Measurements from ENCODE around the gene CNTN4.

Gene CNTN4

DNA sequence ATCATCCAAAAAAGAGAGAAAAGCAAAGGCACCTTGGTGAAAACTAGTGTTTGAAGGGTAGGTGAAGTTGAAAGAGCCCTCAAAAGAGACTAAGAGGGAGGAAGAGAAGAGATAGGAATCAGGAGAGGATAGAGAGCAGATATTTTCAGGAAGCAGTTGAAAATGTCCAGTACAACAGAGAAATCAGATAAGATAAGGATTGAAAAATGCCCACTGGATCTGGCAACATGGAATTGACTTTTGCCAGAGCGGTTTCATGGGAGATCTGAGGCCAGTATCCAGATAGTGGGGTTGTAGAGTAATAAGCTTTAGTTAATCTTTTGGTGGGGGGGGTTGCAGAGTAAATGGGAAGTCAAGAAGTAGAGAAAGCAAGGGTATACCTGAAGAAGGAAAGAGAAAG lies 674.1 kb downstream of the CNTN4 start:
- H3K9ac ChIP-seq (ENCODE audit: low read depth in 1 of 2, low read length in 2 of 2): no peak overlapping the region
- no peak overlapping the region for H3K27ac ChIP-seq (ENCODE audit: low read depth, low read length)
- no peak overlapping the region for H3K4me3 ChIP-seq (ENCODE audit: low read depth in 1 of 2, low read length in 2 of 2)
- no peaks in the 10 kb centered on the region for H3K27me3 ChIP-seq (ENCODE audit: control insufficient read depth in 1 of 2, insufficient read depth in 2 of 2, low read length in 2 of 2)
- H3K4me1 ChIP-seq (ENCODE audit: control insufficient read depth in 1 of 2, insufficient read depth in 2 of 2, low read length in 2 of 2): no peaks in the 10 kb centered on the region
- peaks cover 2 to 4% of the 10 kb centered on the region in 2 donors for H3K9me3 ChIP-seq (ENCODE audit: control insufficient read depth in 1 of 2, low read length in 2 of 2)
- H3K36me3 ChIP-seq (ENCODE audit: control insufficient read depth in 1 of 2, insufficient read depth in 2 of 2, low read length in 2 of 2): no peaks in the 10 kb centered on the region

DNA sequence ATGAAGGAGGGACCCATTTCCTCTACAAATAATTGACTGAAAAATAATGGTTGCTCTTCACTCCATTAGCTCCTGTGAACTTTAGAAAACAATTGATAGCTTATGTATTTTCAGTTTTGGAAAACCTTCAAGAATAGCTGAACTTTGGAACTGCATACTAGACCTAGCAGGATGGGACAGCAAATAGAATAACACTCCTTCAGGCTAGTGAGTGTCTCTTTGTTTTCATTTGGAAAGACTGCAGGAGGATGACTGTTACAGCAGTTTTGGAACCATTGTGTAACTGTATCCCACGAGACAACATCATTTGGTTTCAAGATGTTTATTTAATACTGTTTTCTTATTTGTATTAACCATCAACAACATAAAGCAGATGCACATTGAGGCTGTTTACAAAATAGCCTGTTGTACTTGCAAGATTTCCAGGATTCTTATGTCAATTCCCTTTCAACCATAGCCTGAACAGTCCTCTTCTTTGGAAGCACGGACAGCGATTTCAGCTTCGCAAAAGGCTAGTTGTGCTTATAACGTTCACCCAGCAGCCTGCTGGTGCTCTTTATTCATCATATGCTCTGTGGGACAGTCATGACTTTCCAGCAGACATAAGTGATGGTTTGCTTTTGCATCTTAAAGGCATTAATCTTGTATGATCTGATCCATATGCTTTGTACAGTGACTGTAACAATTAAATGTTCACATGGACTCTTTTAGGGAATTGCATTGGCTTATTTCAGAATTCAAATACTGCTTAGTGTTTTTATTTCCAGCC lies 676.0 kb downstream of the CNTN4 start:
- Histone ChIP-seq H3K4me1 (ENCODE audit: control insufficient read depth in 1 of 2, insufficient read depth in 2 of 2, low read length in 2 of 2) (no peaks in the 10 kb centered on the region), H3K9ac (ENCODE audit: low read depth in 1 of 2, low read length in 2 of 2) (no peak overlapping the region), H3K4me3 (ENCODE audit: low read depth in 1 of 2, low read length in 2 of 2) (no peak overlapping the region), H3K27ac (ENCODE audit: low read depth, low read length) (no peak overlapping the region), H3K36me3 (ENCODE audit: control insufficient read depth in 1 of 2, insufficient read depth in 2 of 2, low read length in 2 of 2) (no peaks in the 10 kb centered on the region), H3K27me3 (ENCODE audit: control insufficient read depth in 1 of 2, insufficient read depth in 2 of 2, low read length in 2 of 2) (no peaks in the 10 kb centered on the region), H3K9me3 (ENCODE audit: control insufficient read depth in 1 of 2, low read length in 2 of 2) (peaks cover 2 to 4% of the 10 kb centered on the region in 2 donors)

DNA sequence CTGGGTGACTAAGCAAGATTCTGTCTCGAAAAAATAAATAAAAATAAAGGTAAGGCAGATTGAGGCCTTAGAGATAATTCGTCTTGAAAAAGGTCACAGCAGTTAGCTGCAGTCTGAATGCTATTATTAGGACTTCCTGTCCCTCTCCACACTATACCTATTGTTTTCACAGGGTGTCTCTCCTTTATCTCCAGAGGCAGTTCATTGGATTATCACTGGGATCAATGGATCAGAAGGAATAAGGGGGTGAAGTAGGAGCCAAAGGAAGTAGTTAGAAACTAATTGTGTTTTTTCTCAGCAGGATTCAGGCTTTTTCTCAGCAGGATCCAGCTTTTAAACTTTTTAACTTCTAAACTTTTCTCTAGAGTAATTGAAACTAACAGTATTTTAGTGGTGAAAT lies 684.6 kb downstream of the CNTN4 start:
- Histone ChIP-seq H3K9ac (ENCODE audit: low read depth in 1 of 2, low read length in 2 of 2) (no peak overlapping the region), H3K36me3 (ENCODE audit: control insufficient read depth in 1 of 2, insufficient read depth in 2 of 2, low read length in 2 of 2) (no peaks in the 10 kb centered on the region)

GRCh38 chr3:2784627-2785026 lies 686.0 kb downstream of the CNTN4 start:
- Histone ChIP-seq H3K9me3 (ENCODE audit: control insufficient read depth in 1 of 2, low read length in 2 of 2) (no peaks in the 10 kb centered on the region), H3K4me1 (ENCODE audit: control insufficient read depth in 1 of 2, insufficient read depth in 2 of 2, low read length in 2 of 2) (no peaks in the 10 kb centered on the region), H3K9ac (ENCODE audit: low read depth in 1 of 2, low read length in 2 of 2) (no peak overlapping the region), H3K4me3 (ENCODE audit: low read depth in 1 of 2, low read length in 2 of 2) (no peak overlapping the region), H3K27me3 (ENCODE audit: control insufficient read depth in 1 of 2, insufficient read depth in 2 of 2, low read length in 2 of 2) (no peaks in the 10 kb centered on the region), H3K27ac (ENCODE audit: low read depth, low read length) (no peak overlapping the region), H3K36me3 (ENCODE audit: control insufficient read depth in 1 of 2, insufficient read depth in 2 of 2, low read length in 2 of 2) (no peaks in the 10 kb centered on the region)

More for the DNA sequence above, 684.6 kb downstream of the CNTN4 start:
- Histone ChIP-seq H3K27ac (ENCODE audit: low read depth, low read length) (no peak overlapping the region), H3K27me3 (ENCODE audit: control insufficient read depth in 1 of 2, insufficient read depth in 2 of 2, low read length in 2 of 2) (no peaks in the 10 kb centered on the region), H3K4me3 (ENCODE audit: low read depth in 1 of 2, low read length in 2 of 2) (no peak overlapping the region), H3K4me1 (ENCODE audit: control insufficient read depth in 1 of 2, insufficient read depth in 2 of 2, low read length in 2 of 2) (no peaks in the 10 kb centered on the region), H3K9me3 (ENCODE audit: control insufficient read depth in 1 of 2, low read length in 2 of 2) (no peaks in the 10 kb centered on the region)

DNA sequence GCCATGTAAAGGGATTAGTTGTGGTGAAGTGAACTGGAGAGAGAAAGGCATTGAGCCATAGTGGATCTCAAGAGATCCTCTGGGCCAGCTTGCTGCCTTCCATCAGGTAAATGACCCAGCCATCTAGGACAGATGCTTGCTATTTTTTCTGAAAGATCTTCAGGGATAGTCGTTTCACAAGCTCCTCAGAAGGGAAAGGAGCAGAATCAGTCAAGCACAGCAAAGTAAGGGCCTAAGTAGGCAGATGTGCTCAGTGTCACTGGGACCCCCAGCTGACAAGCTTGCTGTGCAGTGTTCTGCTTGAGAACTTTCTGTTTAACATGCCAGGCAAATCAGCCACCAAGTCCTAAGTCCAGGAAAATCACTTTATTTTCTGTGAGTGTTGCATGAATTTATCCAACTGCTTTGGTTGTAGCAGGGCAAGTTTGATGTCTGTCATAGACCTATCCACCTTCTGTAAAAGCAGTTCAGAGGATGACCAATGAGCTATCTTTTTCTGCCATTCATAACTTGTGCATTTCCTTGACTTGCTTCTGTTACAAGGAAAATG lies 691.7 kb downstream of the CNTN4 start:
- Histone ChIP-seq H3K9ac (ENCODE audit: low read depth in 1 of 2, low read length in 2 of 2) (no peak overlapping the region), H3K27ac (ENCODE audit: low read depth, low read length) (no peak overlapping the region), H3K36me3 (ENCODE audit: control insufficient read depth in 1 of 2, insufficient read depth in 2 of 2, low read length in 2 of 2) (no peaks in the 10 kb centered on the region), H3K4me3 (ENCODE audit: low read depth in 1 of 2, low read length in 2 of 2) (no peak overlapping the region), H3K9me3 (ENCODE audit: control insufficient read depth in 1 of 2, low read length in 2 of 2) (no peaks in the 10 kb centered on the region), H3K27me3 (ENCODE audit: control insufficient read depth in 1 of 2, insufficient read depth in 2 of 2, low read length in 2 of 2) (no peaks in the 10 kb centered on the region), H3K4me1 (ENCODE audit: control insufficient read depth in 1 of 2, insufficient read depth in 2 of 2, low read length in 2 of 2) (no peaks in the 10 kb centered on the region)

DNA sequence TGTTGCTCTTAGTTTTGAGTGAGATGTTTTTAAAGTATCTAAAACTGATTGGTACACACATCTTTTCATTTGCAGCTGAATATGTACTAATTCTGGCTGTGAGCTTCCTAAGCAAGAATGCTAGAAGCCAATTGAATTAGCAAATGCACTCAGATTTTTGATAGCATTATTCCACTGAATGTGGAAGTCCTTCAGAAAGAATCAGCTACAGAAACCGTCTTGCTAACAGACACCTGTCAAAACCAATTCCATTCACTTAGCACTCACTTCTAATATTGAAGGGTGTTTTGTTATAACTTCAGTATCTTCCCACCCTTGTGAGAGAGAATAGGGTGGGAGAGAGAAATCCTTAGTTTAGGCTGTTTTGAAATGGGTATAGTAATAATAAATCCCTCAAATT lies 693.8 kb downstream of the CNTN4 start:
- no peaks in the 10 kb centered on the region for H3K9me3 ChIP-seq (ENCODE audit: control insufficient read depth in 1 of 2, low read length in 2 of 2)
- no peaks in the 10 kb centered on the region for H3K27me3 ChIP-seq (ENCODE audit: control insufficient read depth in 1 of 2, insufficient read depth in 2 of 2, low read length in 2 of 2)
- H3K4me1 ChIP-seq (ENCODE audit: control insufficient read depth in 1 of 2, insufficient read depth in 2 of 2, low read length in 2 of 2): no peaks in the 10 kb centered on the region
- H3K36me3 ChIP-seq (ENCODE audit: control insufficient read depth in 1 of 2, insufficient read depth in 2 of 2, low read length in 2 of 2): no peaks in the 10 kb centered on the region
- H3K9ac ChIP-seq (ENCODE audit: low read depth in 1 of 2, low read length in 2 of 2): no peak overlapping the region
- no peak overlapping the region for H3K4me3 ChIP-seq (ENCODE audit: low read depth in 1 of 2, low read length in 2 of 2)
- no peak overlapping the region for H3K27ac ChIP-seq (ENCODE audit: low read depth, low read length)

- Histone ChIP-seq H3K4me3 (ENCODE audit: low read depth in 1 of 2, low read length in 2 of 2) (no peak overlapping the region), H3K9me3 (ENCODE audit: control insufficient read depth in 1 of 2, low read length in 2 of 2) (no peaks in the 10 kb centered on the region), H3K27me3 (ENCODE audit: control insufficient read depth in 1 of 2, insufficient read depth in 2 of 2, low read length in 2 of 2) (no peaks in the 10 kb centered on the region), H3K9ac (ENCODE audit: low read depth in 1 of 2, low read length in 2 of 2) (no peak overlapping the region), H3K36me3 (ENCODE audit: control insufficient read depth in 1 of 2, insufficient read depth in 2 of 2, low read length in 2 of 2) (no peaks in the 10 kb centered on the region), H3K4me1 (ENCODE audit: control insufficient read depth in 1 of 2, insufficient read depth in 2 of 2, low read length in 2 of 2) (no peaks in the 10 kb centered on the region), H3K27ac (ENCODE audit: low read depth, low read length) (no peak overlapping the region)
Observed at GRCh38 chr3:2793987-2794386, 695.3 kb downstream of the CNTN4 start.

DNA sequence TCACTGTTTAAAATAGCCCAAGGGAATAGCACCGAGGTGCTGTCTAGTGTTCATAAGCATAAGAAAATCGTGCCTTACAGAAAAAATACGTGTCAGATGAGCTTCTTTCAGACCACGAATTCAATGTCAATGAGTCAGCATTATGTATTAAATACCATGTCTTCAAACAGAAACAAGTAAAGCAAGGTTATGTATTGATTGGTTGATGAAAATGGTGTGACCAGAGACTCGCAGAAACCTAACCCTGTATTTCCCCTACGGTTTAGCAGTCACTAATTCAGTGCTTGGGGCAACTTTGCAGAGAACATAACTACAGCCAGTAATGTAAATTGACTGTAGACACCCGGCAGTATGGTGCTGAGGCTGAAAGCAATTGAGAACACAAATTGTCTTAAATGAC lies 703.8 kb downstream of the CNTN4 start:
- H3K9ac ChIP-seq (ENCODE audit: low read depth in 1 of 2, low read length in 2 of 2): no peak overlapping the region
- peaks cover 0 to 3% of the 10 kb centered on the region in 2 donors for H3K9me3 ChIP-seq (ENCODE audit: control insufficient read depth in 1 of 2, low read length in 2 of 2)
- no peak overlapping the region for H3K27ac ChIP-seq (ENCODE audit: low read depth, low read length)
- H3K4me3 ChIP-seq (ENCODE audit: low read depth in 1 of 2, low read length in 2 of 2): no peak overlapping the region
- no peaks in the 10 kb centered on the region for H3K4me1 ChIP-seq (ENCODE audit: control insufficient read depth in 1 of 2, insufficient read depth in 2 of 2, low read length in 2 of 2)
- H3K36me3 ChIP-seq (ENCODE audit: control insufficient read depth in 1 of 2, insufficient read depth in 2 of 2, low read length in 2 of 2): no peaks in the 10 kb centered on the region
- no peaks in the 10 kb centered on the region for H3K27me3 ChIP-seq (ENCODE audit: control insufficient read depth in 1 of 2, insufficient read depth in 2 of 2, low read length in 2 of 2)

GRCh38 chr3:2807514-2807913 lies 708.8 kb downstream of the CNTN4 start:
- H3K36me3 ChIP-seq (ENCODE audit: control insufficient read depth in 1 of 2, insufficient read depth in 2 of 2, low read length in 2 of 2): no peaks in the 10 kb centered on the region
- no peaks in the 10 kb centered on the region for H3K9me3 ChIP-seq (ENCODE audit: control insufficient read depth in 1 of 2, low read length in 2 of 2)
- H3K27me3 ChIP-seq (ENCODE audit: control insufficient read depth in 1 of 2, insufficient read depth in 2 of 2, low read length in 2 of 2): no peaks in the 10 kb centered on the region
- no peak overlapping the region for H3K9ac ChIP-seq (ENCODE audit: low read depth in 1 of 2, low read length in 2 of 2)
- H3K4me3 ChIP-seq (ENCODE audit: low read depth in 1 of 2, low read length in 2 of 2): no peak overlapping the region
- no peaks in the 10 kb centered on the region for H3K4me1 ChIP-seq (ENCODE audit: control insufficient read depth in 1 of 2, insufficient read depth in 2 of 2, low read length in 2 of 2)
- no peak overlapping the region for H3K27ac ChIP-seq (ENCODE audit: low read depth, low read length)

- H3K4me3 ChIP-seq (ENCODE audit: low read depth in 1 of 2, low read length in 2 of 2): no peak overlapping the region
- no peaks in the 10 kb centered on the region for H3K36me3 ChIP-seq (ENCODE audit: control insufficient read depth in 1 of 2, insufficient read depth in 2 of 2, low read length in 2 of 2)
- H3K27ac ChIP-seq (ENCODE audit: low read depth, low read length): no peak overlapping the region
- no peaks in the 10 kb centered on the region for H3K9me3 ChIP-seq (ENCODE audit: control insufficient read depth in 1 of 2, low read length in 2 of 2)
- H3K27me3 ChIP-seq (ENCODE audit: control insufficient read depth in 1 of 2, insufficient read depth in 2 of 2, low read length in 2 of 2): no peaks in the 10 kb centered on the region
- no peak overlapping the region for H3K9ac ChIP-seq (ENCODE audit: low read depth in 1 of 2, low read length in 2 of 2)
- H3K4me1 ChIP-seq (ENCODE audit: control insufficient read depth in 1 of 2, insufficient read depth in 2 of 2, low read length in 2 of 2): no peaks in the 10 kb centered on the region
Observed at GRCh38 chr3:2810723-2811122, 712.1 kb downstream of the CNTN4 start.
